GM12865 (cell line): ENCODE measurements around the gene DNAJB4.

Source experiments
- DNase-seq: peaks from one replicate; pipeline ENCODE4 v3.0.0; 2010; ENCODE audit warnings: low read depth
- H3K4me3 ChIP-seq: 2 replicates; pipeline ENCODE4 v1.5.1; 2011; ENCODE audit warnings: mild to moderate bottlenecking, low read depth, low read length, control low read depth
- TF ChIP-seq, protein P1 (sequence below): IDR thresholded peaks from 2 replicates; pipeline ENCODE4 v1.5.1; 2011; ENCODE audit warnings: low read length, control low read depth, low read depth, inconsistent platforms; ENCODE audit not compliant: insufficient read depth; ENCODE audit errors: missing control alignments

The DNAJB4 gene

DNA sequence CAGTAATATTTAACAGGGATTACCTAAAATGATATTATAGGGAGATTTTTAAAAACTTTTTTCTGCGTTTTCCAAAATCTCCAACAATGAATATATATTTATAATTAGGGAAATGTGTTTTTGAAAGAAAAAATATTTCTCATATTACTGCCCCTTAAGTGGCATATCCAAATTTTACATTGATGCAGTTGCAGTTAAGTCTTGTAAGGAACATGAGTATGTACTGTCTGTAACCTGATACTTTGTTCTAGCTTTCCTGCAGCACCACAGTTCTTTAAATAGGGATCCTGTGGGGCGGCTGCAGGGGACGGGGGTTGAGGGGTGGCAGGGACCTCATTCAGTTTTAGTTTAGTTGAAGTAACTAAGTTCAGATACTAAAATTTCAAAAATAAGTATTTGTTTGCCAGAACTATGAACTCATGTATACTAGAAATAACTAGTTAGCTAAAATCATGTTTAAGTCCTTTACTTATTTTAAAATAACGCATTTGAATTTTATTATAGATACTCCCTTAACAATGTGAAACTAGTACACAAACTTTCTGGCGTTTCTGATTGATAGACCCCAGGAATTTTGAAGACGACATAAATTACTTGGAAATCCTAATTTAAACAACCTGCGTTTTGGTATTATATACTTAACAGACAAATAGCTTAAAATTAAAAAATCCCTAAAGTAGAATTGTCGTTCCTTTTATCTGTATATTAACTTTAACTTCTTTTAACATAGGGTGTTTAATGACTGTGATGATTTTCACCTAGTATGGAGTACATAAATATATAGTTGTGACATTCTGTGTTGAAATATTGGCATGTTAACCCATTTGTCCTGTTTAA, 639 bp upstream of the DNAJB4 start:
- H3K4me3 ChIP-seq, result peak overlapping the region; percentile 80
- TF ChIP-seq, protein P1, sequence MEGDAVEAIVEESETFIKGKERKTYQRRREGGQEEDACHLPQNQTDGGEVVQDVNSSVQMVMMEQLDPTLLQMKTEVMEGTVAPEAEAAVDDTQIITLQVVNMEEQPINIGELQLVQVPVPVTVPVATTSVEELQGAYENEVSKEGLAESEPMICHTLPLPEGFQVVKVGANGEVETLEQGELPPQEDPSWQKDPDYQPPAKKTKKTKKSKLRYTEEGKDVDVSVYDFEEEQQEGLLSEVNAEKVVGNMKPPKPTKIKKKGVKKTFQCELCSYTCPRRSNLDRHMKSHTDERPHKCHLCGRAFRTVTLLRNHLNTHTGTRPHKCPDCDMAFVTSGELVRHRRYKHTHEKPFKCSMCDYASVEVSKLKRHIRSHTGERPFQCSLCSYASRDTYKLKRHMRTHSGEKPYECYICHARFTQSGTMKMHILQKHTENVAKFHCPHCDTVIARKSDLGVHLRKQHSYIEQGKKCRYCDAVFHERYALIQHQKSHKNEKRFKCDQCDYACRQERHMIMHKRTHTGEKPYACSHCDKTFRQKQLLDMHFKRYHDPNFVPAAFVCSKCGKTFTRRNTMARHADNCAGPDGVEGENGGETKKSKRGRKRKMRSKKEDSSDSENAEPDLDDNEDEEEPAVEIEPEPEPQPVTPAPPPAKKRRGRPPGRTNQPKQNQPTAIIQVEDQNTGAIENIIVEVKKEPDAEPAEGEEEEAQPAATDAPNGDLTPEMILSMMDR, result no peak

DNA sequence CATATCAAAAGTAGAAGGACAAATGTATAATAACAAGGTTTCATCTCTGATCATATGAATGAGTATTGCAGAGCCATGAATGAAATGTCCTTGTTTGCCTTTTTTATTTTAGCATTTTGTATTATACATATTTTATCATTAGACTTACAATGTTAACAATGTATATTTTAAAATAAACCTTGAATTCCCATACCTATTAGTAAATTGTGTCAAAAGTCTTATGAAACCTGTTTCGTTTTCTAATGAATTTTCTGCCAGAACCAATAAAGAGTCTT, 646 bp downstream of the DNAJB4 start:
- TF ChIP-seq, protein P1, result no peak
- no peak for DNase-seq
- peak overlapping the region; percentile 80 for H3K4me3 ChIP-seq

More for the DNA sequence above, 639 bp upstream of the DNAJB4 start:
- peak; percentile 88 for DNase-seq

DNA sequence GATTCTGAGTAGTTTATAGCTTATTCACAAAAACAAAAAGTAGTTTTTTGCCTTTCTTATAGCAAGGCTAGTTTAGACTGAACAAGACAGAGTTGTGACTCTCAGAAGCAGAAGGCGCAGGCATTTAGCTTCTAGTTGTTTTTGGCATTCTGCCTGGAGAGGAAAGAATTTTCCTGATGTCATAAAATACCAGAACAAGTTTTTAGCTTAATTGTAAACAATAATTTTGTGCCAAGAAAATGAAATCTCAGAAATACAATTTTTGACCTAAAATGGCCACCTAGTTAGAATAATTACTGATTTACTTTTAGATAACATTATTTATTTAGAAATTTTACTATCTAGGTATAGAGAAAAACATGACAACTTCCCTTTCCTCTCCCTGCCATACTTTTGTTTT, 1.0 kb downstream of the DNAJB4 start:
- TF ChIP-seq, protein P1, result no peak
- peak; percentile 29 for DNase-seq
- peak overlapping the region; percentile 80 for H3K4me3 ChIP-seq

DNA sequence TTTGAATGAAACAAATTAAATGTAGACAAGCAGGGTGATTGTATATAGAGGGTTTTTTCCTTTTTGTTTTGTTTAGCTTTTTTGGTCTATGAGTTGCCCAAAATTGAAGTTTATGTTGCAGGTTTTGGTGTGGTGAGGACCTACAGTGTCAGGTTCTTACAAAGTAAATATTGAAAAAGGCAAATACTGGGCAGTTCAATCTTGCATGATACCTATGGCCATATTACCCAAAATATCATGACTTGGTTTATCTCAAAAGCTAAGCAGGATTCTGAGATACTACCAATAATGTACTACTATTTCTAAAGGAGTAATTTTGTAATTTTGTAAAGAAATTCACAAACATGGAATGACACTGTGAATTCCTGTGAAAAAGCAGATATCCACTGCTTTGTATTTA, 1.8 kb downstream of the DNAJB4 start:
- peak overlapping the region; percentile 80 for H3K4me3 ChIP-seq
- DNase-seq, result no peak
- TF ChIP-seq, protein P1, result no peak

DNA sequence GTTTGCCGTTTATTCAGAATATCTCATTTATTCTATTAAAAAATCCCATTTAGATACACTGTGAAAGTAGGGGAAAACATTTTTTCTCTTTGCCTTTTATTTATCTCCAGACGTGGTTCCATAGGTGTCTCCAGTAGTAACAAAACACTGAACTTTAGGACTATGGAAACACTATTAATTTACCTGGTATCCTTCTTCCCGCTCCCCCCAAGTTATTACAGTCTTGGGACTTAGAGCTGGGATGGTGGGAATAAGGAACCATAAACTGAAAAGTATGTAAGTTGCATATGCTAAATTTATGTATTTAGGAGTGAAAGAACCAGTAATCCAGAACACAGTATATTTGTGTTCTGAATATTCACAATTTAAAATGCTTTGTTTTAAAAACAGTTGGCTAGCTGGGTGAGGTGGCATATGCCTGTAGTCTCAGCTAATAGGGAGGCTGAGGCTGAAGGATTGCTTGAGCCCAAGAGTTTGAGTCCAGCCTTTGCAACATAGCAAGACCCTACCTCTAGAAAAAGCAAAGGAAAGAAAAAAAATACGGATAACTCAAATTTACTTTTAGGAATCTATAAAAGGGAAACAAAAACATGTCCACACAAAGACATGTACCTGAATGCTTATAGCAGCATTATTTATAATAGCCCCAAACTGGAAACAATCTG, 3.1 kb downstream of the DNAJB4 start:
- DNase-seq, result no peak
- peak overlapping the region; percentile 24 for H3K4me3 ChIP-seq
- TF ChIP-seq, protein P1, result no peak

DNA sequence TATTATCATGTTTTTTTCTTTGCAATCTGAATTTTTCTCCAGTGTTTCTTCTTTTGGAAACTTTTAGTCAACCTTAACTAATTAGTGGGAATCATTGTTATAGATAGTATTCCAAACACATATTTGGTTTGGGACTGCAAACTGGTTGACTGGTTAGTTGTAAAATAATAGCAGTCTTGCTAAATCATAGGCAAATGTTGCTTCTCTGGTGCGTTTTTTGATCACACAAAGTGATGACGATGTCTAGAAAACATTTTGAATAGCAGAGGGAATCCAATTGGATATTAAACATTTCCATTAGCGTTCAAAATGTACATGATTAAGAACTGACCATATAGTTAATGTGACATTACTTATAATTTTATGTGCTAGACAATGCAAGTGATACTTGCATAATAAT, 4.5 kb downstream of the DNAJB4 start:
- no peak overlapping the region for H3K4me3 ChIP-seq
- no peak for DNase-seq
- TF ChIP-seq, protein P1, result no peak
